ENCODE data around the gene PAFAH1B1. TPM values are rescaled to one million over a fixed set of nuclear protein-coding genes. Genes with fewer than 3 reads are reported as not detected.

PAFAH1B1 gene
- total and polyA plus RNA-seq, 4 donors = 14.0 to 44.1 (median 29.2) TPM

GRCh38 chr17:2635241-2635640 is 41.8 kb downstream of the PAFAH1B1 start:
- no peaks in the 10 kb centered on the region for H3K27me3 ChIP-seq (ENCODE audit: control insufficient read depth in 4 of 4, insufficient read depth in 4 of 4, low read length in 3 of 4)
- H3K4me1 ChIP-seq (ENCODE audit: control insufficient read depth in 4 of 4, insufficient read depth in 4 of 4, low read length in 3 of 4) = peaks cover 0 to 2% (median 1%) of the 10 kb centered on the region in 4 donors
- no peak for TF ChIP-seq RXRA (IDR thresholded peaks at IDR 0.05)
- H3K27ac ChIP-seq (ENCODE audit: low read depth in 1 of 2, low read length in 2 of 2) = no peak overlapping the region
- peaks cover 0 to 6% (median 3%) of the 10 kb centered on the region in 4 donors for H3K36me3 ChIP-seq (ENCODE audit: control insufficient read depth in 4 of 4, insufficient read depth in 3 of 4, low read depth in 1 of 4, low read length in 3 of 4)
- no peak overlapping the region for H3K4me3 ChIP-seq (ENCODE audit: low read depth in 1 of 3, low read length in 3 of 3)
- no peaks in the 10 kb centered on the region for H3K9me3 ChIP-seq (ENCODE audit: control insufficient read depth in 4 of 4, low read length in 3 of 4)
- DNase-seq (ENCODE audit: low spot score) = no peak
- 91% methylated on average over 3 of the region's 3 CpGs for WGBS
- no peak overlapping the region for H3K9ac ChIP-seq (ENCODE audit: low read depth in 1 of 2, low read length in 2 of 2)

GRCh38 chr17:2635675-2636074 is 42.2 kb downstream of the PAFAH1B1 start:
- Histone ChIP-seq H3K4me3 (ENCODE audit: low read depth in 1 of 3, low read length in 3 of 3) (no peak overlapping the region), H3K9ac (ENCODE audit: low read depth in 1 of 2, low read length in 2 of 2) (no peak overlapping the region), H3K36me3 (ENCODE audit: control insufficient read depth in 4 of 4, insufficient read depth in 3 of 4, low read depth in 1 of 4, low read length in 3 of 4) (peaks cover 0 to 8% (median 4%) of the 10 kb centered on the region in 4 donors), H3K27me3 (ENCODE audit: control insufficient read depth in 4 of 4, insufficient read depth in 4 of 4, low read length in 3 of 4) (no peaks in the 10 kb centered on the region), H3K4me1 (ENCODE audit: control insufficient read depth in 4 of 4, insufficient read depth in 4 of 4, low read length in 3 of 4) (peaks cover 0 to 2% (median 1%) of the 10 kb centered on the region in 4 donors), H3K27ac (ENCODE audit: low read depth in 1 of 2, low read length in 2 of 2) (no peak overlapping the region), H3K9me3 (ENCODE audit: control insufficient read depth in 4 of 4, low read length in 3 of 4) (no peaks in the 10 kb centered on the region)
- no peak for TF ChIP-seq FOXA1 (IDR thresholded peaks at IDR 0.05)
- DNase-seq (ENCODE audit: low spot score) = no peak
- WGBS = 88% methylated on average over 2 of the region's 2 CpGs

- no peak overlapping the region for H3K27ac ChIP-seq (ENCODE audit: low read depth in 1 of 2, low read length in 2 of 2)
- WGBS = 89% methylated on average over 13 of the region's 13 CpGs
- H3K9me3 ChIP-seq (ENCODE audit: control insufficient read depth in 4 of 4, low read length in 3 of 4) = no peaks in the 10 kb centered on the region
- peaks cover 0 to 8% (median 4%) of the 10 kb centered on the region in 4 donors for H3K36me3 ChIP-seq (ENCODE audit: control insufficient read depth in 4 of 4, insufficient read depth in 3 of 4, low read depth in 1 of 4, low read length in 3 of 4)
- no peaks in the 10 kb centered on the region for H3K27me3 ChIP-seq (ENCODE audit: control insufficient read depth in 4 of 4, insufficient read depth in 4 of 4, low read length in 3 of 4)
- no peak for DNase-seq (ENCODE audit: low spot score)
- H3K4me3 ChIP-seq (ENCODE audit: low read depth in 1 of 3, low read length in 3 of 3) = no peak overlapping the region
- peaks cover 0 to 2% (median under 1%) of the 10 kb centered on the region in 4 donors for H3K4me1 ChIP-seq (ENCODE audit: control insufficient read depth in 4 of 4, insufficient read depth in 4 of 4, low read length in 3 of 4)
- no peak for TF ChIP-seq JUND (IDR thresholded peaks at IDR 0.05)
- TF ChIP-seq ATF3 (IDR thresholded peaks at IDR 0.05) = no peak
- no peak overlapping the region for H3K9ac ChIP-seq (ENCODE audit: low read depth in 1 of 2, low read length in 2 of 2)
Observed at GRCh38 chr17:2636169-2636930, 42.9 kb downstream of the PAFAH1B1 start.

- peaks cover 0 to 2% (median 0%) of the 10 kb centered on the region in 4 donors for H3K4me1 ChIP-seq (ENCODE audit: control insufficient read depth in 4 of 4, insufficient read depth in 4 of 4, low read length in 3 of 4)
- no peak for TF ChIP-seq REST (IDR thresholded peaks at IDR 0.05)
- no peak for TF ChIP-seq FOXA1 (IDR thresholded peaks at IDR 0.05)
- no peak for TF ChIP-seq ATF3 (IDR thresholded peaks at IDR 0.05)
- no peak for TF ChIP-seq GABPA (IDR thresholded peaks at IDR 0.05 in 1 of 2, conservative IDR thresholded peaks at IDR 0.05 in 1 of 2)
- peaks cover 0 to 14% (median 8%) of the 10 kb centered on the region in 4 donors for H3K36me3 ChIP-seq (ENCODE audit: control insufficient read depth in 4 of 4, insufficient read depth in 3 of 4, low read depth in 1 of 4, low read length in 3 of 4)
- no peaks in the 10 kb centered on the region for H3K9me3 ChIP-seq (ENCODE audit: control insufficient read depth in 4 of 4, low read length in 3 of 4)
- no peak overlapping the region for H3K27ac ChIP-seq (ENCODE audit: low read depth in 1 of 2, low read length in 2 of 2)
- no peak overlapping the region for H3K4me3 ChIP-seq (ENCODE audit: low read depth in 1 of 3, low read length in 3 of 3)
- 94% methylated on average over 6 of the region's 6 CpGs for WGBS
- H3K9ac ChIP-seq (ENCODE audit: low read depth in 1 of 2, low read length in 2 of 2) = no peak overlapping the region
- no peaks in the 10 kb centered on the region for H3K27me3 ChIP-seq (ENCODE audit: control insufficient read depth in 4 of 4, insufficient read depth in 4 of 4, low read length in 3 of 4)
- DNase-seq (ENCODE audit: low spot score) = no peak
Observed at GRCh38 chr17:2637422-2637821, 44.0 kb downstream of the PAFAH1B1 start.
